Erythroblast (primary cell): ENCODE data around the gene MZB1.
A peak's percentile ranks its signal among the peaks of the same experiment; 100 is the strongest.

Experiments
- DNase-seq, 2 experiments: peaks; one replicate each; lab custom pipeline; 2025; lab: John Stamatoyannopoulos, UW
- GATA1 ChIP-seq: IDR thresholded peaks from 2 replicates; pipeline ENCODE4 v1.6.1; 2011; ENCODE audit warnings: low read depth, mild to moderate bottlenecking, control low read depth, low read length, moderate library complexity
- POLR2A ChIP-seq: IDR thresholded peaks from 2 replicates; pipeline ENCODE4 v1.6.1; 2011; ENCODE audit warnings: mild to moderate bottlenecking, low read length

Gene MZB1

GRCh38 chr5:139381837-139382761 is 7.6 kb downstream of the MZB1 start:
- no peak for TF ChIP-seq POLR2A
- TF ChIP-seq GATA1, result no peak
- no peak for DNase-seq

GRCh38 chr5:139379626-139380449 is 9.9 kb downstream of the MZB1 start:
- DNase-seq, result no peak
- TF ChIP-seq GATA1 (no peak), POLR2A (no peak)

- no peak for DNase-seq
- TF ChIP-seq GATA1 (no peak), POLR2A (no peak)
Measured at GRCh38 chr5:139378941-139379361, 10.8 kb downstream of the MZB1 start.

- TF ChIP-seq GATA1, result no peak
- DNase-seq, result peak; percentile 20 to 24
Measured at GRCh38 chr5:139378101-139378825, 11.4 kb downstream of the MZB1 start.

- TF ChIP-seq GATA1 (no peak), POLR2A (no peak)
Measured at GRCh38 chr5:139377226-139377625, 12.5 kb downstream of the MZB1 start.

DNA sequence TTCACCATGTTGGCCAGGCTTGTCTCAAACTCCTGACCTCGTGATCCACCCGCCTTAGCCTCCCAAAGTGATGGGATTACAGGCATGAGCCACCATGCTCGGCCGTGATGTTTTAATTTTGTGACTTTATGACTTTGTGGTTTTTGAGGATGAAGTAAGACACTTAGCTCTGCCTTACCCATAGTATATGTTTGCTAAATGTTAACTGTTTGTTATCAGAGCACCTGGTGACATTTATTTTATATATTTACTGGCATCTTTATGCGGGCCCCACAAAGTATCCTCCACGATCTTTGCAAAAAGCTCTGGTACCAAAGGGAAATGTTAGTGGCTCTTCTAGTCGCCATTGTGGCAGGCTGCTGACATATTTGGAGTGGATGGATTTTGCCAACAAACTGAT is 13.3 kb downstream of the MZB1 start:
- TF ChIP-seq POLR2A, result no peak
- TF ChIP-seq GATA1, result no peak
- DNase-seq, result no peak

More at GRCh38 chr5:139377226-139377625, 12.5 kb downstream of the MZB1 start:
- DNase-seq, result no peak

GRCh38 chr5:139374909-139375308 is 14.8 kb downstream of the MZB1 start:
- no peak for DNase-seq
- TF ChIP-seq POLR2A (no peak), GATA1 (no peak)

GRCh38 chr5:139371482-139372435 is 18.0 kb downstream of the MZB1 start:
- no peak for DNase-seq
- TF ChIP-seq POLR2A (no peak), GATA1 (no peak)

GRCh38 chr5:139369181-139369580 is 20.5 kb downstream of the MZB1 start:
- no peak for TF ChIP-seq GATA1
- no peak for TF ChIP-seq POLR2A
- no peak for DNase-seq

GRCh38 chr5:139368613-139369012 is 21.1 kb downstream of the MZB1 start:
- TF ChIP-seq GATA1 (no peak), POLR2A (no peak)
- peak in 1 of 2 experiments; percentile 51 for DNase-seq

DNA sequence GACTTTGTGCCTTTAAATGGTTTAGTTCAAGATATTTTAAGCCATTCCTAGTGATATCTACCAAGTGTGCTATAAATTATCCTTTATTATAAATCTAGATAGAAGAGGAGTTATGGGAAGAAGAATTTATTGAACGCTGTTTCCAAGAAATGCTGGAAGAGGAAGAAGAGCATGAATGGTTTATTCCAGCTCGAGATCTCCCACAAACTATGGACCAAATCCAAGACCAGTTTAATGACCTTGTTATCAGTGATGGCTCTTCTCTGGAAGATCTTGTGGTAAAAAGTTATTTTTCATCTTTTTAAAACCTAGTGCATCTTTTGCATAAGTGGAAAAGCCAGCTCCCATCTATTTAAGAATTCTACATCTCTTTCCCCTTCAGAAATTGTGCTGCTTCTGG is 25.2 kb downstream of the MZB1 start:
- TF ChIP-seq GATA1 (no peak), POLR2A (no peak)
- no peak for DNase-seq

GRCh38 chr5:139363937-139364336 is 25.8 kb downstream of the MZB1 start:
- DNase-seq, result no peak
- TF ChIP-seq GATA1 (no peak), POLR2A (no peak)

DNA sequence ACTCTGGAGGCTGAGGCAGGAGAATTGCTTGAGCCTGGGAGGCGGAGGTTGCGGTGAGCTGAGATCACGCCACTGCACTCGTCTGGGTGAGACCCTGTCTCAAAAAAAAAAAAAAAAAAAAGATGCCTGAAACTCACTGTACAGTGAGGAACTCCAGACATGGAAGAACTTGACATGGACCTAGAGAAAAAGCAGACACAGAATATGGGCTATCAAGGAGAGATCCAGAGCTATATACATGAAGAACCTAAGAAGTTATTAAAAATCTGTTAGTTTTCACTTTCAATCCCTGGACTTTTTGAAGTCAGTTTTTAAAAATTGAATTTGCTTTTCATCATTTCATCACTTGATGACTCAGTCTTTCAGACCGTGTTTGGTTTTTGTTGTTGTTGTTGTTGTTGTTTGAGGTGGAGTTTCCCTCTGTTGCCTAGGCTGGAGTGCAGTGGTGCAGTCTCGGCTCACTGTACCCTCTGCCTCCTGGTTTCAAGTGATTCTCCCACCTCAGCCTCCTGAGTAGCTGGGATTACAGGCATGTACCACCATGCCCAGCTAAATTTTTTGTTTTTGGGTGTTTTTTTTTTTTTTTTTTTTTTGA is 27.8 kb downstream of the MZB1 start:
- no peak for DNase-seq
- TF ChIP-seq GATA1 (no peak), POLR2A (no peak)
